GM21786 (cell line): ENCODE data around the gene PLEKHA8.

ENCODE experiments used
- ATAC-seq: cut with Tn5 transposase; IDR thresholded peaks from one replicate; pipeline ENCODE4 v1.9.1; 2021; ENCODE audit not compliant: unreplicated experiment

PLEKHA8 gene, protein sequence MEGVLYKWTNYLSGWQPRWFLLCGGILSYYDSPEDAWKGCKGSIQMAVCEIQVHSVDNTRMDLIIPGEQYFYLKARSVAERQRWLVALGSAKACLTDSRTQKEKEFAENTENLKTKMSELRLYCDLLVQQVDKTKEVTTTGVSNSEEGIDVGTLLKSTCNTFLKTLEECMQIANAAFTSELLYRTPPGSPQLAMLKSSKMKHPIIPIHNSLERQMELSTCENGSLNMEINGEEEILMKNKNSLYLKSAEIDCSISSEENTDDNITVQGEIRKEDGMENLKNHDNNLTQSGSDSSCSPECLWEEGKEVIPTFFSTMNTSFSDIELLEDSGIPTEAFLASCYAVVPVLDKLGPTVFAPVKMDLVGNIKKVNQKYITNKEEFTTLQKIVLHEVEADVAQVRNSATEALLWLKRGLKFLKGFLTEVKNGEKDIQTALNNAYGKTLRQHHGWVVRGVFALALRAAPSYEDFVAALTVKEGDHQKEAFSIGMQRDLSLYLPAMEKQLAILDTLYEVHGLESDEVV

DNA sequence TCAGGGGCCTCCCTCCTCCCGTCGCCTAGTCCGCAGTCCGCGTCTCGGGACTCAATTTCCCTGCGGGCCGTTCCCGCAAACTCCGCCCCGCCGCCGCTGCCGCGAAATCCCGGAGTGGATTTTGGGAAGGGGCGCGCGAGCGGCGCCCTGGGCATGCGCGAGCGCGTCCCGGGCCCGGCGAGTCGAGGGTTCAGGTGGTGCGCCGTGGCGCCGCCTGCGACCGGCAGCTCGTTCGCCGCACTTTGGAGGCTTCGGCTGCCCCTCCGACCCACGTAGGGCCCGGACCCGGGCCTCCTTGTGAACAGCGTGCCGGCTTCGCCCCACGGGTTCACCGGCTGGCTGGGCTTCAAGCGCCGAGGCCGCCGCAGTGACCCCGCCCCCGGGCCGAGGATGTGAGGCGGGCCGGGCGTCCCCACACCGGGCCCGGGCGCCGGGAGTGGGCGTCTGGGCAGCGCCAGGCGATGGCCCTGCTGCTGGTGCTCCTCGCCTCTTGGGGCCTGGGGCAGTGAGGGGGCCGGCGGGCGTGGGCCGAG, at the start of gene PLEKHA8:
Gene PLEKHA8, plus strand, starts transcription at position 197 of the 533 bp plus-strand sequence. CDS start 351 bp downstream, outside the sequence.
- ATAC-seq: peak; percentile 41

DNA sequence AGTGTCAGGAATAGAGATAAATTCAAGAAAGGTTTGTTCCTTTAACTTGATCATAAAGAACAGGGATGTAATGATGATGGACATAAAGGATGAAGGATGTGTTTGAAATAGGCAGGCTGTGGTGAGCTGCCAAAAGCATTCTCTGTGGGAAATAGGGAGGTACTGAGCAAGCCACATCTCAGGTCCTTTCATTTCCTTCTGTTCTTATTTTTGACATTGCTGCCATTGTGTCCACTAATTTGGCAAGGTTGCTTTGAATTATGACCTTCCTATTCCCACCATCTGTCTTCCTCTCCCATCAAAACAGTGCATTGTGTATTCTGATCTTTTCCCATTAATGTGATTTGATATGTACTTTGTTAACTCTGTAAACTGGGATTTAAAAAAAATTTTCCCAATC, 48.1 kb upstream of the PLEKHA8 start:
- ATAC-seq: no peak

DNA sequence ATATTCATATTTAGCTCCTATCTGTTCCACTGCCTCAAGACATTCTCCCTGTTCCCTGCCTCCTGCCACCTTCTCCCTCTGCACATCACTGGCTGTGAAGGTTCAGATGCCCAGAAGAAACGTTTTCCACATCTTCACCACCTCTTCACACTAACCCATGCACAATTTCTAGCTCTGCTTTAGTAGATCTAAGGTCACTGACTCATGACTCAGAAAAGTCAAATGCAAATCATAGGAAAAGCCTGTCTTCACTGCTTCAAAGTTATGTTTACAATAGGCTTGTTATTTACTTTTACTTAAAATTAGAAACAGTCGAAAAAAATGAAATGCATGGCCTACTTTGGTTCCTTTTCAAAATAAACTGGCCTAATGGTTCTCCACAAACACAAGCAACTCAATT, 41.1 kb upstream of the PLEKHA8 start:
- ATAC-seq: no peak

DNA sequence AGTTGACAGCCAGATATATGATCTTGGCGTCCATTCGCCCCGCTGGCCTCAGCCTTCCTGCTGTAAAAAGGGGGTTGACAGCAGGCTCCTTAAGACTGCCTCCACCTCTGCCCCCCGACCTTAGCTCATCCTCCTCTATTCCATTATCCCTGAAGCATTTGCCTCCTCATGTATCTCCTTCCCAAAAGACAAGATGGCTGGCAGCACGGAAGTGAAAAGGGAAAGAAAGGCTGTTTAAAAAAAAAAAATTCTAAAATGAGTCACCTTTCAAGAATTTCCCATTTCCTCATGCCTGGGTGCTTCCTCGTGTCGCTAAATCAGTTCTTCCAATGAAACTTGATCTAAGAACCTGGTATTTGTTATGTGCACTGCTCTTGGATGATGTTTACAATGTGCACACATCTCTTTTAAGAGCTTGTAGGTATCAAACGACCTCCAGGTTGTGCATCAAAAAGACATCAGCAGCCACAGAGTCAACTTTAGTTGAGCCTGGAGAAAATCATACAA, 40.3 kb upstream of the PLEKHA8 start:
- no peak for ATAC-seq

DNA sequence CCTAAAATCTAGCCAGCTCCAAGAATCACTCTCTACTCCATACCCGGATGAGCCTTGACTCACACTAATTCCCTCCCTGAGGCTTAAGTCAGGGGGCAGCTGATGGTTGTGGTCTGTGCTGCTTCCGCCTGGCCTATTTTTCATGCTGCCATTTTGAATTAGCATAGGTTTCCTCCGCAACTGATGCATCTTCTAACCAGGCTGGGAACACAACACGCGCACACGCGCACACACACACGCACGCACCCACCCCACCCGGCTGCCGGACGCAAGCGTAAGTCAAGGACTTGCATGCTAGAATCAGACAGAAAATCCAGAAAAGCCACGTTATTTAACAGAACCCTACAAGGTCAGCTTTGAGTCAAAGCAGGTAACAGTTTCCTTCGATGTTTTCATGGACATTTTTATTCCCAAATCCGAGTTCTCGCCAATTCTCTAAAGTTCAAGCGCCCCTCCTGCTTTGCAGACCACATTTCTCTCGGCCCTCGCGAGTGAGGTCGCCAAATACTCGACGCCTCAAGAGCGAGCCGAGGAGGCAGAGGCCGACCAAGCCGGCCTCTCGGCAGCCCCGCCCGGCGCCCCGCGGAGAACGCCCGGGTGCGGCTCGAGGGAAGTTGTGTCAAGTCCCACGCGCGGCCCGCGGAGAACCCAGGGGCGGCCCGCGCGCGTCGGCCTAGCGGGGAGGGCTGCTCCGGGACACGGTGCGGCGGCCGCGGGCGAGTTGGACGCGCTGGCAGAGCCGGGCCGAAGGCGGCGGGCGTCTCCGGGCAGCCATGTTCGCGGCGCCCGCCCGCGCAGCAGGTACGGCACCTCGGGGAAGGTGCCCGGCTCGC, 39.6 kb upstream of the PLEKHA8 start:
- peak; percentile 34 for ATAC-seq

DNA sequence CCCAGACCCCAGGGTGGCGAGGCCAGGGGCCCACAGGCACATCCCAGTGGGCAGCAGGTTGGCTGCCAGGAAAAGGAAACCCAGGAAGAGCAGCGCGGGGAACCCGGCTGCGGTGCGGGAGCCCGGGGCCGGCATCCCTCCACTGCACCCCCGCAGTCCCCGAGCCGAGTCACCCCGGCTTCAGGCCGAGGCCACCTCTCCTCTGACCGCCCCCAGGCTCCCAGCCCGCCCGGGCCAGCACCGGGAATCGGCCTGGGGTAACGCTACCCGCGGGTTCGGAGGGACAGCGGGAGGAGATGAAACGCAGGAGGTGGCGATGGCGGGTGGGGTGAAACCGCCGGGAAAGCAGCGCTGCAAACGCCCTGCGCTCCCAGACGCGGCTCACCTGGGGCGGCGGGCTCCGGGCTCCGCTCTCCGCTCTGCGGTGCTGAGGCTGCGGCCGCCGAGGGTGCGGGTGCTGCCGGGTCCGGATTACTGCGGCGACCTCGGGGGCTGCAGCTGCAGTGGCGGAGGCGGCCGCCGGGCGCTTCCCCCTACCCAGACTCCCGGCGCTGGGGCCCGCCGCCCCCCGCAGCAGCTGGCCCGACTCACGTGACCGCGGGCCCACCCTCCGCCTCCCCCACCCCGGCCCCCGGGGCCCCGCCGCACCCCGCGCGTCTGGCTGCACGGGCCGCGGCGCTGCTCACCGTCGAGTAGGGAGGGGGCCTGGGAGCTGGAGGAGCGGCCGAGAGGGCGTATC, 38.8 kb upstream of the PLEKHA8 start, which contains the start of gene SCRN1:
Gene SCRN1, minus strand, starts transcription at position 545 of the 739 bp plus-strand sequence. CDS start 20,734 bp downstream, outside the sequence.
- peak; percentile 31 for ATAC-seq

DNA sequence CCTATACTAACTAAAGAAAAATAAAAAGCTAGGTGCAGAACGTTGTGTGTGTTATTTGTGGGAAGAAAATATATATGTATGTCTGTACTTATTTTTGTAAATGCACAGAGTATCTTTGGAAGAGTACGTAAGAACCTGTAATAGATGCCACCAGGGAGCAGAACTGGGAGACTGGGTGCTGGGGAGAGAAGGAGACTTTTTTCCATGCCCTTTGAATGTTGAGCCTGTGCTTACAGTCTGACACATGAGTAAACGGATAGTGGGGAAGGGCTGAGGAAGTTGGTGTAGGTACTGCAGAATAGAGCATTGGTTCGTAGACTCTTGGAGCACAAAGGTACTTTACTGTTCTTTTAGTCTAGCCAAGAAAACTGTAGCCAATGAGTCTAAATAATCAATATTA, 37.3 kb upstream of the PLEKHA8 start:
- ATAC-seq: no peak

DNA sequence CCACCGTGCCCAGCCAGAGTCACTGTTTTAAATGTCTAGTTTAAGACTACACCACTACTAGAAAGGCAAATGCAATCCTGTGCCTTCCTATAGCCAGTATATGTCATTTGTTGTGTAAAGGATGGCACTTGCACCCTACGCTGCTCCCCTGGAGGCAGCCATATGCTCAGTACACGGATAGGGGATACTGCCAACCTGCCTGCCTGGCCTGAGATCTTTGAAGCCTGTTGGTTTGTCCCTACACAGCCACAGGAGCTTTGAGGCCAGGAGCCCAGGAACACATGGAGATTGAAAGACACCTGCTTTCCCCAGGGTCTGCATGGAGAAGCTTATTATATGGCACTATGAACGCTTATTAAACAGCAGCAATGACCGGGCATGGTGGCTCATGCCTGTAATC, 36.3 kb upstream of the PLEKHA8 start:
- ATAC-seq: no peak

DNA sequence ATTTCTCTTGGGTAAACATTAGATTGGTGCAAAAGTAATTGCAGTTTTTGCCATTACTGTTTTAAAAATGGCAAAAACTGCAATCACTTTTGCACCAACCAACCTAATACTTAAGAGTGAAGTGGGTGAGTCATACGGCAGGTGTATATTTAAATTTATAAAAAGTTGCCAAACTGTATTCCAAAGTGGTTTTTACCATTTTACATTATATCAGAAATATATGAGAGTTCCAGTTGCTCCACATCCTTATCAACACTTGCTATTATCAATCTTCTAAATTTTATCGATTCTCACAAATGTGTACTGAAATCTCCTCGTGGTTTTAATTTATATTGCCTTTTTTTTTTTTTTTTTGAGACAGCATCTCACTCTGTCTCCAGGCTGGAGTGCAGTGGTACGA, 35.1 kb upstream of the PLEKHA8 start:
- no peak for ATAC-seq

DNA sequence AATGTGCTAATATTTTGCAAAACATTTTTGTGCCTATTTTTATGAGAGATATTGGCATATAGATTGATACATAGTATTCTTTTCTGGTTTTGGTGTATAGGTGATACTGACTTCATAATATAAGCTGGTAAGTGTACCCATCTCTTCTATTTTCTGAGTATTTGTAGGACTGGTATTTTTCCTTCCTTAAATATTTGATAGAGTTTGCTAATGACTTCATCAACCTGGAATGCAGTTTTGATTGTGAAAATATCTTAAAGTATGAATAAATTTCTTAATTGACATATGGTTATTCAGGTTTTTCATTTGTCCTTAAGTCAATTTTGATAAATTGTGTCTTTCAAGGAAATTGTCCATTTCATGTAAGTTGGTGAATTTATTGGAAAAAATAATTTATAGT, 32.6 kb upstream of the PLEKHA8 start:
- no peak for ATAC-seq

DNA sequence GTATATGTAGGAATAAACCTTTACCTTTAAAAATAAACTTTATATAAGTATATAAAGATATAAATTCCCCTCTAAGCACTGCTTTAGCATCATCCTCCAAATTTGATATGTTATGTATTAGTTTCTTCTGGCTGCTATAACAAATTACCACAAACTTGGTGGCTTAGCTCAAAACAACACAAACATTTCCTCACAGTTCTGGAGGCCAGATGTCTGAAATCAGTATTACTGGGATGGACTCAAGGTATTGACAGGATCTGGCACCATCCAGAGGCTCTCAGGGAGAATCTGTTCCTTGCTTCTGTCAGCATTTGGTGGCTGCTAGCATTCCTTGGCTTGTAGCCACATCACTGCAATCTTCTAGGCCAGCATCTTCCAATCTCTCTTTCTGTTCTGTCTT, 31.9 kb upstream of the PLEKHA8 start:
- no peak for ATAC-seq

DNA sequence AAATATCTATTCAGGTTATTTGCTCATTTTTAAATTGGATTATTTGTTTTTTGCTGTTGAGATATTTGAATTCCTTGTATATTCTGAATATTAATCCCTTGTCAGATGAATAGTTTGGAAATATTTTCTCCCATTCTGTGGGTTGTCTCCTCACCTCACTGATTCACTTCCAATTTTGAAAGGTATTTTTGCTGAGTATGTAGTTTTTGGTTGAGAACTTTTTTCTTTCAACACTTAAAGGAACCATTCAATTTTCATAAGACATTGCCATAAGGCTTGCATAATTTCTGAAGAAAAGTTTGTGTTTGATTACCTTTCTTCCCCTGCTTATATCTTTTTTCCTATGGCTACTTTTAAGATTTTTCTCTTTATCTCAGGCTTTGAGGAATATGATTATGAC, 29.7 kb upstream of the PLEKHA8 start:
- ATAC-seq: no peak

DNA sequence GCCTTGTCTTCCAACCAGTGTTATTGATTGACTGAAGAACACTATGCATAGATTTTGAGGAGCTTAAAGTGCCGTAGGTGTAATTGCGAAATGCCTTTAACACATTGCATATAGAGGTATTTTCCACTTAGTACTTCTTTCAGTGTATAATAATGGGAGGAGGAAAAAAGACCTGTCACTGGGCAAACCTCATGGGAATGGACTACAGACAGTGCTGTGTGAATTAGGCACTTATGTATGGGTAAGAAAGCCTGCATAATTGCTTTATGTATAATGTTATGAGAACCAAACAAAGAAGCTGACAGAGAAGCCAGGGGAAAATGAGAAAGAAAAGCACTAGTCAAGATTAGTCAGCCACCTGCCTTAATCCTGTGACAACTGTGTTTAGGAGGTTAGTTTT, 26.2 kb upstream of the PLEKHA8 start:
- ATAC-seq: no peak

DNA sequence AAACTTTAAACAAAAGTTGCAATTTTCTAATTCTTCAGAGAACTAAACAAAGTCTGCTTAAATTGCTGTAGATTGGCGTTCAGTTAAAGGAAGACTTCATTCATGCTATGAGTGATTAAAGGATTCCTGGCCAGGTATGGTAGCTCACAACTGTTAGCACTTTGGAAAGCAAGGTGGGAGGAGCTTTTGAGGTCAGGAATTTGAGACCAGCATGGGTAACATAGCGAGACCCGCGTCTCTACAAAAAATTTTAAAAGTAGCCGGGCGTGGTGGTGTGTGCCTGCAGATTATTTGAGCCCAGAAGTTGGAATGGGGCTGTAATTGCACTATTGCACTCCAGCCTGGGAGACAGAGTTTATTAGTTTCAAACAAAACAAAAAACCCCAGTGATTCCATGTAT, 25.1 kb upstream of the PLEKHA8 start:
- ATAC-seq: no peak

DNA sequence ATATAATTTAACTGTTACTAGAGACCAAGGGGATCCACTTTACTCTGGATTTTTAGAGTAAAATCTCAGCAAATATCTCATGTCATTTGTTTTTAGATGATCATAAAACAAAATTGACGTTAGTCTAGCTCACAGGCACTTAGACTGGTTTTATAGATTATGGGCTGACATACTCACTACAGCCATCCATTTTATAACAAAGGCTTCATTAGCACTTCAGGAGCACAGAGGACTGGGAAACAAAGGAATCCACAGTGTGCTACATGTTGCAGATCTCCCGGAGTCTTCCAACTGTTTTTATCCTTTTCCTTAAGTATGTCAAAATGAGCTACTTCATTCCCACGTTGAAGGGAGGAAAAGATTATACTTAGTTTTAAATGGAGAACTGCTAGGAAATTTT, 22.7 kb upstream of the PLEKHA8 start:
- ATAC-seq: no peak

DNA sequence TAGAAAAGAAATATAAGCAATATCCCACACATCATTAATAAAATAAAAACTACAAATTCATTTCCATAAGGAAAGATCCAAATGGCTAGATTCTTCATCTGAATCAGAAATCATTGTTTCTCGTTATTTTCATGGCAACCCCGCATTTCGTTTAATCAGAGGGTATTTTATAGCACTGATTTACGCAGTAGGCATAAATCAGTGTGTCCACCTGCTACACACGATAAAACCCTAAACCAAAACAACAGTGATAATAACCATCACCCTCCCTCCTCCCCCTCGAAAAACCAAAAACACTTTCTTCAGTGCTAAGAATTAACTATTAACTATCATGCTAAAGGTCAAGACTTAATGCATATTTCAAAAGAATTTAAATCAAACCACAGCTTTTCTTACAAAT, 18.2 kb upstream of the PLEKHA8 start:
- ATAC-seq: no peak

DNA sequence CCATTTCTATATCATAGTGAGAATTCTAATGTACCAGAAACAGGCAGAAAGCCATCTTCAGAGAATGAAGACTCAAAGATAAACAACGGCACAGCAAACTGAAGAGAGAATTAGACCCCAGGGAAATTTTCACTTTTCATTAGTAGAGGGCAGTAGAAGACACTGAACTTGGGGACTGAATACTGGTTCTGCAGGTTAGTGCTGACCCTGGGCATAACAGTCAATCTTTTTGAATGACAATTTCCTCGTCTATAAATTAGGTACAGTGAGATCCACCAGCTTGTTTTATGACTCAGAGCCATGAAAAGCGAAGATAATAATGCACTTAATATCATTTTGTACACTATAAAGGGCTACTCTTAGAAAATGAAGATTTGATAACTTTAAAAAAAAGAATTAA, 15.5 kb upstream of the PLEKHA8 start:
- no peak for ATAC-seq

DNA sequence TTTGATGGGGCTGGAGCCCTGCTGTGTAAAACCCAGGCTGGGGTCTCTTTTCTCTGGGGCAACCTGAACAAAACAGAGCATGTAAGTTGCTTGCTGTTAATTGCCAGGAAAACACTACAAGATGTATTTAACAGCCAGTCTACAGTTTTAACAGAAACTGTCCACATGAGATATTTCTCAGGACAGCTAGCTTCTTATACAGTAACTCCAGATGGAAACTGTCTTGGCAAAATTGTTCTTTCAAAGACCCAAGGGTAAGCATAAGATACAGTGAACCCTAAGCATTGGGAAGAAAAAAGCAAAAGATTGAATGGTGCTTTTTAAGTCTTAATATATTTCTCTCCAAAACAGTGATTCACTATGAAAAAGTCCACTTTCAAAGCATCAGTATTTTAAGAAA, 9.8 kb upstream of the PLEKHA8 start:
- no peak for ATAC-seq

DNA sequence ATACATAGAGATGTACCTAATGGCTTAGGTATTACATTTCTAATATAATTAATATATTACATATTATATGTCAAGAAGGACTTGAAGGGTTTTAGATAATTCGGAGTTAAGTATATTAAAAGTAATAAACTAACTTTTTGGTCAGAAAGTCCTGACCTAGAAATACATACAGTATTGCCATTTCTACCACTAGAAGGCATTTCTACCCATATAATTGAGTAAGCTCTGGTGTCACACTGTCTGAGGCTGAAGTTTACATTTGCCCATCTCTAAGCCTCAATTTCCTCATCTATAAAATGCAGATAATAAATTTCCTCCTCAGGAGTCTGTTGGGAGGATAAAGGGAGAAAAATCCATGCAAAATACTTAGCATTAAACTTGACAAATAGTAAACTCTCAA, 8.8 kb upstream of the PLEKHA8 start:
- ATAC-seq: no peak

DNA sequence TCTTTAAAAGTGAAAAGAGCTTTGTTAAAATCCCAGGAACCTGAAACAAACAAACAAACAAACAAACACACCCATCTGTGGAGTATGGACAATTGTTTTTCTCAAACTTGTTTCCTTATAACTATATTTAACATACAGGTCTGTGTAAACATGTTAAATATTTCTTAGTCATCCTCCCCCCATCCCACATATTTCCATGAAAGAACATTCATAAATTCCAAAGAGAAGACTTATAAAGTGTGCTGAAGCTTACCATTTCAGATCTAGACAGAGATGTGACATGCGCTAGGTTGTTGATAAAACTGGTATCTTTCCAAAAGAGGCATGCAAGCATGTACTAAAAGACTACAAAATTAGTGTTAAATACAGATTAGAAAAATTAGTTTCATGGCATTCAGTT, 8.3 kb upstream of the PLEKHA8 start:
- no peak for ATAC-seq

DNA sequence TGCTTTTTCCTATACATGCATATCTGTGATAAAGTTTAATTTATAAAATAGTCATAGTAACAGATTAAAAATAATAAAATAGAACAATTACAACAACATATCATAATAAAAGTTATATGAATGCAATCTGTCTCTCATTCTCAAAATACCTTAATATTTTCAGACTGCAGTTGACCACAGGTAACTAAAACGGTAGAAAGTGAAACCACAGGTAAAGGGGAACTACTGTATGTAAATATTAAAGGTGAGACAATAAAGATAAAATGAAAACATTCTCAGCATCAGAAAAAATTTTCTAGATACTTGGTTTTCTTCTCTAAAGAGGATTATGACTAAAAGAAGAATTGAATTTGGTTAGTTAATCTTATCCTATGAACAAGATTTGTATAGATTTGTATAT, 7.7 kb upstream of the PLEKHA8 start:
- ATAC-seq: no peak
